SKM-1 (cell line): ENCODE data around the gene MGAT4B.

Source experiments
- DNase-seq: peaks from one replicate; lab custom pipeline; 2025; ENCODE audit not compliant: unreplicated experiment; lab: John Stamatoyannopoulos, UW

MGAT4B gene

DNA sequence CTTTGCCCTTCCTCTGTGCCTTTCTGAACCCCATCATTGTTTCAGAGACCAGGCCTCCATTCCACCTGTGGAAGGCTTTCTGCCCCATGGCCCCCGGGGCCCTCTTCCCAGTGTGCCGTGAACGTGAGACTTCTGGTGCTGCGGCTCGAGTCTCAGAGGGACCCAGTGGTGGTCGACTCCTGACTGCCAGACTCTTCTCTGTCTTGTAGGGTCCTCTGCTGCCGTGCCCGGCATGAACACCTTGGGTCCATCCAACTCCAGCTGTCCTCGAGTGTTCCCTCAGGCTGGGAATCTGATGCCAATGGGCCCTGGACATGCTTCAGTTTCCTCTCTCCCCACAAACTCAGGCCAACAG is 33.0 kb downstream of the MGAT4B start:
- no peak for DNase-seq

DNA sequence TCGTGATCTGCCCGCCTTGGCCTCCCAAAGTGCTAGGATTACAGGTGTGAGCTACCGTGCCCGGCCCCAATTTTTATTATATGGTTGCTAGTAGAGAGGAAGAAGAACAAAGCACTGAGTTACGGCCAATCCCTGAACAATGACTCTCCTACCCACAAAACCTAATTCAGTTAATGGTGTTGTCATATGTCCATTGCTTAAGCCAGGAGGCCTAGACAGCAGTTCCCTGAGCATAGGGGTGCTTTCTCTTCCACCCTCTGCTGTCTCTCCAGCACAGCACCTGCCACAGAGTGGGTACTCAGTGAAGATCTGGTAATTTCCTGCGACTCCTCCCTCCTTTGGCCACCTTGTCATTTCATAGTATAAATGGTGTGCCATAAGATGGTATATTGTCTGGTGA is 34.3 kb downstream of the MGAT4B start:
- DNase-seq, result no peak

DNA sequence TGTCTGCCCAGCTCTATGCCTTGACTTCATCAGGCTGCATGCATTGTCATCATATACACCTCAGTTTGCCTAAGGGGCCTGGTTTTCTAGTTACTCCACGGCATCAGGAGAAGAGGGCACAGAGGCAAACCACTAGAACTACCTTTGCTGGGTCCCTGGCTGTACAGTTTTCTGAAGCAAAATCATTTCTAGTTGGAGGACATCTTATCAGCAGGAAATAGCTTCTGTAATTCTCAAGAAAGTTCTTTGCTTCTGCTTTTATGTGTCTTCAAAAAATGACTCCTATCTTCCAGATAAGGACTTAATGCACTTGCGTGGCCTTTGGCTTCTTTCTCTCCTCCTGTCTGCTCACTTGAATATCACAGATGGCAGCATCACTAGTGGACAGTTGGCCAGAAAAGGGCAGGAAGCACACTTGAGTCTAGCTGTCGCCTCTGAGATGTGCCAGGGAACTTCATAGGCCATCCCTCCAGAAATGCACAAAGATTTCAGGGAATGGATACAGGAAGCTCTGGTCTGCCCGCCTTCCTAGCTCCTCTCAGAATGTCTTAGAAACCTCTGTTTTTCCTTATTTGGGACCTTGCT is 35.3 kb downstream of the MGAT4B start:
- DNase-seq, result no peak

GRCh38 chr5:179769796-179770195 is 36.9 kb downstream of the MGAT4B start:
- no peak for DNase-seq

DNA sequence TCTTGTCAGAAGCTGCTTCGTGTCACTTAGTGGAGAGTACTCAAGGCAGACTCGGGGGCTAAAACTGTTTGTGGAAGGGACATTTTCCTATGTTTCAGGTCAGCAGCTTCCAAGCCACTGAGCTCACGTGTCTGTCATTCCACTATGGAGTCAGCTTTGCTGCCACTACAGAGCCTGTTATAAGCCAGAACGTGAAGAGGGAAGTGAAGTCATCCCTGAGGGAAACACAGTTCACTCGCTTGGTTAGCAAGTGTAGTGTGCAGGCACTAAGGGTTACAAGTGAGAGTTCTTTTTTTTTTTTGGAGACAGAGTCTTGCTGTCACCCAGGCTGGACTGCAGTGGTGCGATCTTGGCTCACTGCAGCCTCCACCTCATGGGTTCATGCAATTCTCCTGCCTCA is 37.4 kb downstream of the MGAT4B start:
- no peak for DNase-seq

- DNase-seq, result no peak
Measured at GRCh38 chr5:179768326-179769085, 38.2 kb downstream of the MGAT4B start.

DNA sequence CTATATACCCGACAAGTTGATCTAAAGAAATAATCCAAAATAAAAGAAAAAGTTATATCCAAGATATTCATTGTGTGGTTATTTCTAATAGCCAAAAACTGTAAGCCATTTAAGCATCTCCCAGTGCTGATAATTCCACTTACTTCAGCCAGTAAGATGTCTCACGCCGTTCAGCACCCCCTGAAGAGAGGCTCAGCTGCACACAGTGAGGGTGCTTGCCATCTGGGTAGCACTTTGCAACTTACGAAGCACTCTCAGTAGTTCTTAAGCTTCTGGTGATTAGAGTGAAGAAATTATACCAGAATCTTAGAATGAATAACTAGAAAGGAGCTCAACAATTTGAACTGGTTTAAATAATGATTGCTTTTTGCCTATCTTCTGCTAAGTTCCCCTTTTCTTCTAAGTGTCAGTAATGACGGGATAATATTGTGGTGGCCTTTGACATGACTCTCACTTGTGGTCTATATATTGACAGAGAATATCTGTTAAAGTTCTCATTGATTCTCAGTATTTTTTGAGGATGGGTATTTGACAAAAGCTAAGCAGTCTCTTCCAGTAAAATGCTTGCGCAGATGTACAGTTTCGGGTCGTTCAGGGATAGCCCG is 39.1 kb downstream of the MGAT4B start:
- no peak for DNase-seq

- DNase-seq, result no peak
Measured at GRCh38 chr5:179766726-179767455, 39.8 kb downstream of the MGAT4B start.

DNA sequence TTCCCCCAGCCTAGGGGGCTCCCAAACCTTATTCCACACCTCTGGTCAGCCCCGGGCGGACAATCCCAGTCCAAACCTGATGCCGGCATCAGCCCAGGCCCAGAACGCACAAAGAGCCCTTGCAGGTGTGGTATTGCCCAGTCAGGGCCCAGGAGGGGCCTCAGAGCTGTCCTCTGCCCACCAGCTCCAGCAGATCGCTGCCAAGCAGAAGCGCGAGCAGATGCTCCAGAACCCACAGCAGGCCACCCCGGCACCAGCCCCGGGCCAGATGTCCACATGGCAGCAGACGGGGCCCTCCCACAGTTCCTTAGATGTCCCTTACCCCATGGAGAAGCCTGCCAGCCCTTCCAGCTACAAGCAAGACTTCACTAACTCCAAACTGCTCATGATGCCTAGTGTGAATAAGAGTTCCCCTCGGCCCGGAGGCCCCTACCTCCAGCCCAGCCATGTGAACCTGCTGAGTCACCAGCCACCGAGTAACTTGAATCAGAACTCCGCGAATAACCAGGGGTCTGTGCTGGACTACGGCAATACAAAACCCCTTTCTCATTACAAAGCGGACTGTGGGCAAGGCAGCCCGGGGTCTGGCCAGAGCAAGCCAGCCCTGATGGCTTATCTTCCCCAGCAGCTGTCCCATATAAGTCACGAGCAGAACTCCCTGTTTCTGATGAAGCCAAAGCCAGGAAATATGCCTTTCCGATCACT is 40.5 kb downstream of the MGAT4B start:
- no peak for DNase-seq

- no peak for DNase-seq
Measured at GRCh38 chr5:179765400-179765799, 41.3 kb downstream of the MGAT4B start.

GRCh38 chr5:179764056-179764455 is 42.6 kb downstream of the MGAT4B start:
- DNase-seq, result no peak

DNA sequence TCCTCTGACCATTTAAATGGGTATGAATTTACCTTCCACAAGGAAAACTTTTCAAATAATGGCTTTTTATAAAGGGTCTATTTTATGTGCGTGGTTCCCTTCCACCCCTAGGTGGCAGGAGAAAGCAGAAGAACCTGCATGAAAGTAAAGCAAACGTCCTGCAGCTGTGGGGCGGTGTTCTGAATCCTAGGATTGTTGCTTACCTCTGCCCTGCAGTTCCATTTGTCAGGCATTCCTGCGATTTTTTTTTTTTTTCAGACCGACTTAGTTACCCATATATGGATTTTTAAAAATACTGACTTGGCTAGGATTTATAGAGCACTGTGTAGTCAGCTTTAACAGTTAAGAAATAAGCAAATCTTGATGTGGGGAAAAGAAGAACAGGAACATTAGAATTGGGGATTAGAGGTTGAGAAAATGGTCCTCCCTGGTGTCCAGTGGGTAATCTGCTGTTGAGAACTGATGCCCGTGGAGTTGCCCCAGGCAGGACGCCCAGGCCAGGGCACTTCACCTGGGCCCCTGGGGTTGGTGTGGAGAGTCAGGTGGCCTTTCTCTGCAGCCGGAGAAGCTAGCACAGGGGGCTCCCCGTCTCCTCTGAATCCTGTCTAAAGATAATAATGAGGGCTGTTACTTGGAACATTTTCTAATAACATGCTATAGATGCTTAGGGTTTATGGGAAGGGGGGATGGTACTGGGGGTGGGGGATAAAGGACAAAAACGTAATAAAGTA is 43.3 kb downstream of the MGAT4B start:
- peak; percentile 38 for DNase-seq

- no peak for DNase-seq
Measured at GRCh38 chr5:179762781-179763176, 43.9 kb downstream of the MGAT4B start.

DNA sequence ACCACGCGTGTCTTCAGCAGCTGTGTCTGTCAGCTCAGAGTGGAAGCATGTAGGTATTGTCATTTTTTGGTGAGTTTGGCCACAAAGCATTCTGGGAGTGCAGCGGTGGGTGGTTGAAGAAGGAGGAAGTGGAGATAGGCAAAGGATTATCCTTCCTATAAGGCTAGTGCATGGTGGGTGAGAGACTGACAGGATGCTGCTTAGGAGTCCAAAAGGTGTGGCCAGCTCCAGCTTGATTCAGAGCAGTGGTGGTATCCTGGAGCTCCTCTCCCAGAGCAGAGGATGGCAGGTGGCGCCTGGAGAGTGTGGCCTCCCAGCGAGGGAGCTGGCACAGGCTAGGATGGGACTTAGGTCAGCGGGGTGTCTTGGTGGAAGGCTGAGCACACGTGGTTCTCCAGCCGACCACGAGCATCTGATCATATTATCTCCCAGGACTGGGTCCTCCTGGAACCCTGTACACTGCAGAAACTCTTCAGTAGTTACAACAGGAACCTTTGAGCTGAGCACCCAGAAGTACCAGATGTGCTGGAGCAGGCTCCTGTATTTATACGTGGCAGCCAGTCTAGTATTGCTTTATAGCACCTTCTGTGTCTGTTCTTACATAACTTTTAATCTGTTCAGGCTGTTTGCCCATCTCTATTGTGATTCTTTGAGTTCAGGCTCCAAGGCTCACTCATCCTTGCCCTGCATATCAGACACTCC is 44.4 kb downstream of the MGAT4B start:
- DNase-seq, result peak; percentile 31

DNA sequence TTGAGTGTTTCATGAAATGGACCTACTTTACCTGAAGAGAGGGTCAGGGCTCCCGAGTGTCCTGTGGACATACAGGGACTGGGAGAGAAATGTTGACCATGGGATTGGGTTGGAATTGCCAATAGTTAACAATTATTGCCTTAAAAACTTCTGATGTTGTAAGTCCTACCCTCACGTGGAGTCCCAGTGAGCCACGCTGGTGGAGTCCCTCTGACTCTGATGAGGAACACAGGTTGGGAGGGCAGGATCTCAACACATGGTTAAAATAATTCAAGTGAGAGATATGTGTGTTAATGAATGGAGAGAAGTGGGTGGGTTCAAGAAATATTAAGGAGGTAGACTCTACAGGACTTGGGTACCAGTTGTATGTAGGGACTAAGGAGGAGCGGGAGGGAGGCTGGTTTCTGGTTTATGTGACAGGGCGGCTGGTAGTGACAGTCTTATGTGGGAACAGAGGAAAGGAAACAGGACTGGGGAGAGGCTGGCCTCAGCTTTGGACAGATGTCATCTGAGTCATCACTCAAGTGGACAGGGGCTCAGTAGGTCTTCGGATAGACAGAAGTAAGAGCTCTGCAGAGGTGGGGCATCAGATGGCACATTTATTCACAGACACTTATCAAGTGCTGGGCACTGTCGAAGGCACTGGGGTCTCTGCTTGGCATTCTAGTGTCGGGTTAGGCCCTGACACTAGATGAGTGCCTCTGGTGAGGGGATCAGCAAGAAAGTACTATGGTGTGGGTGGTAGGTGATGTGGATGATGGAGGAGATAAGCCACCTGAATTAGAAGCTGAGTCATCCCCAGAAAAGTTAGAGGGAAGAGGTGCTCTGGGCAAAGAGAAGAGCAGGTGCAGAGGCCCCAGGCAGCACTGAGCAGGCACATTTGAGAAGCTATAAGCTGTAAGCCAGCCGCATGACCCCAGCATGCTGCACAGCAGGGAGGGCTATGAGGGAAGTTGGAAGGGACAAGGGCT is 46.8 kb downstream of the MGAT4B start:
- DNase-seq, result no peak

GRCh38 chr5:179758955-179759354 is 47.7 kb downstream of the MGAT4B start:
- no peak for DNase-seq

- DNase-seq, result no peak
Measured at GRCh38 chr5:179755022-179755421, 51.6 kb downstream of the MGAT4B start.

GRCh38 chr5:179753971-179754370 is 52.7 kb downstream of the MGAT4B start:
- DNase-seq, result no peak
